Neuron (in vitro differentiated cells): ENCODE results near the gene WNT11.

Experiments
- H2AFZ ChIP-seq: one replicate; pipeline ENCODE4 v1.6.1; 2013; ENCODE audit warnings: low read depth, mild to moderate bottlenecking, inconsistent platforms, low read length, moderate library complexity
- H3K27me3 ChIP-seq: one replicate; pipeline ENCODE4 v1.6.1; 2013; ENCODE audit warnings: low read length; ENCODE audit not compliant: insufficient read depth
- H3K36me3 ChIP-seq: one replicate; pipeline ENCODE4 v1.6.1; 2013; ENCODE audit warnings: low read length; ENCODE audit not compliant: insufficient read depth
- H3K4me1 ChIP-seq: one replicate; pipeline ENCODE4 v1.6.1; 2013; ENCODE audit warnings: low read length; ENCODE audit not compliant: insufficient read depth
- H3K4me3 ChIP-seq: 2 replicates; pipeline ENCODE4 v1.5.1; 2013; ENCODE audit warnings: mild to moderate bottlenecking, low read length, moderate library complexity
- H3K9me3 ChIP-seq: one replicate; pipeline ENCODE4 v1.6.1; 2013; ENCODE audit warnings: low read length

WNT11 gene

GRCh38 chr11:76152741-76153570 is 53.3 kb downstream of the WNT11 start:
- H3K4me3 ChIP-seq = no peak overlapping the region

GRCh38 chr11:76152086-76152681 is 54.1 kb downstream of the WNT11 start:
- no peaks in the 10 kb centered on the region for H3K9me3 ChIP-seq
- H3K27me3 ChIP-seq = peaks cover 3% of the 10 kb centered on the region
- H3K4me1 ChIP-seq = no peaks in the 10 kb centered on the region
- no peak overlapping the region for H3K4me3 ChIP-seq
- H3K36me3 ChIP-seq = no peaks in the 10 kb centered on the region
- H2AFZ ChIP-seq = no peak overlapping the region

More at GRCh38 chr11:76152741-76153570, 53.3 kb downstream of the WNT11 start:
- no peaks in the 10 kb centered on the region for H3K9me3 ChIP-seq
- H3K4me1 ChIP-seq = no peaks in the 10 kb centered on the region
- no peaks in the 10 kb centered on the region for H3K36me3 ChIP-seq
- H2AFZ ChIP-seq = no peak overlapping the region
- peaks cover 3% of the 10 kb centered on the region for H3K27me3 ChIP-seq

GRCh38 chr11:76151556-76152085 is 54.7 kb downstream of the WNT11 start:
- Histone ChIP-seq H3K36me3 (no peaks in the 10 kb centered on the region), H3K4me3 (no peak overlapping the region), H3K27me3 (peaks cover 3% of the 10 kb centered on the region), H3K4me1 (no peaks in the 10 kb centered on the region), H3K9me3 (no peaks in the 10 kb centered on the region), H2AFZ (no peak overlapping the region)

- Histone ChIP-seq H3K4me3 (no peak overlapping the region), H3K9me3 (no peaks in the 10 kb centered on the region), H3K4me1 (no peaks in the 10 kb centered on the region), H3K36me3 (no peaks in the 10 kb centered on the region), H2AFZ (no peak overlapping the region), H3K27me3 (peaks cover 3% of the 10 kb centered on the region)
Measured at GRCh38 chr11:76150141-76150540, 56.2 kb downstream of the WNT11 start.

- Histone ChIP-seq H3K36me3 (no peaks in the 10 kb centered on the region), H3K4me3 (no peak overlapping the region), H2AFZ (no peak overlapping the region), H3K27me3 (peaks cover 3% of the 10 kb centered on the region), H3K4me1 (no peaks in the 10 kb centered on the region), H3K9me3 (no peaks in the 10 kb centered on the region)
Measured at GRCh38 chr11:76149713-76150112, 56.6 kb downstream of the WNT11 start.

- H3K27me3 ChIP-seq = no peaks in the 10 kb centered on the region
- H3K9me3 ChIP-seq = no peaks in the 10 kb centered on the region
- H3K4me1 ChIP-seq = no peaks in the 10 kb centered on the region
- H2AFZ ChIP-seq = no peak overlapping the region
- no peak overlapping the region for H3K4me3 ChIP-seq
- no peaks in the 10 kb centered on the region for H3K36me3 ChIP-seq
Measured at GRCh38 chr11:76148941-76149613, 57.2 kb downstream of the WNT11 start.

- Histone ChIP-seq H3K4me3 (no peak overlapping the region), H3K4me1 (no peaks in the 10 kb centered on the region), H3K27me3 (no peaks in the 10 kb centered on the region), H3K36me3 (no peaks in the 10 kb centered on the region), H3K9me3 (no peaks in the 10 kb centered on the region), H2AFZ (no peak overlapping the region)
Measured at GRCh38 chr11:76148231-76148630, 58.1 kb downstream of the WNT11 start.

GRCh38 chr11:76147106-76147740 is 59.1 kb downstream of the WNT11 start:
- Histone ChIP-seq H3K4me3 (no peak overlapping the region), H3K9me3 (no peaks in the 10 kb centered on the region)

GRCh38 chr11:76143274-76143673 is 63.0 kb downstream of the WNT11 start:
- Histone ChIP-seq H3K36me3 (peaks cover 26% of the 10 kb centered on the region), H3K4me1 (no peaks in the 10 kb centered on the region), H2AFZ (no peak overlapping the region), H3K4me3 (no peak overlapping the region), H3K27me3 (no peaks in the 10 kb centered on the region), H3K9me3 (no peaks in the 10 kb centered on the region)

More at GRCh38 chr11:76147106-76147740, 59.1 kb downstream of the WNT11 start:
- Histone ChIP-seq H2AFZ (no peak overlapping the region), H3K4me1 (no peaks in the 10 kb centered on the region), H3K36me3 (peaks cover 7% of the 10 kb centered on the region), H3K27me3 (no peaks in the 10 kb centered on the region)

- Histone ChIP-seq H3K27me3 (no peaks in the 10 kb centered on the region), H3K4me1 (no peaks in the 10 kb centered on the region), H3K36me3 (peaks cover 30% of the 10 kb centered on the region), H3K4me3 (no peak overlapping the region), H2AFZ (no peak overlapping the region), H3K9me3 (no peaks in the 10 kb centered on the region)
Measured at GRCh38 chr11:76141901-76142588, 64.3 kb downstream of the WNT11 start.

- no peaks in the 10 kb centered on the region for H3K9me3 ChIP-seq
- H2AFZ ChIP-seq = no peak overlapping the region
- H3K4me1 ChIP-seq = no peaks in the 10 kb centered on the region
- no peaks in the 10 kb centered on the region for H3K27me3 ChIP-seq
- H3K36me3 ChIP-seq = peaks cover 30% of the 10 kb centered on the region
- H3K4me3 ChIP-seq = no peak overlapping the region
Measured at GRCh38 chr11:76140912-76141574, 65.3 kb downstream of the WNT11 start.

GRCh38 chr11:76139314-76139713 is 67.0 kb downstream of the WNT11 start:
- H3K4me1 ChIP-seq = no peaks in the 10 kb centered on the region
- no peaks in the 10 kb centered on the region for H3K27me3 ChIP-seq
- no peak overlapping the region for H3K4me3 ChIP-seq
- H2AFZ ChIP-seq = no peak overlapping the region
- peaks cover 33% of the 10 kb centered on the region for H3K36me3 ChIP-seq
- no peaks in the 10 kb centered on the region for H3K9me3 ChIP-seq
